SK-N-SH (cell line): ENCODE results near the gene NSD2. TPM values are rescaled to one million over a fixed set of nuclear protein-coding genes. Genes with fewer than 3 reads are reported as not detected.

ENCODE experiments used
- CTCF ChIA-PET: fragments of 300-600, 350-600 bp; formaldehyde crosslinking; extraction: SDS; loops from one replicate; lab custom pipeline; 2021; lab: Yijun Ruan, JAX
- POLR2A ChIA-PET: fragments of 350-600 bp; sonication (Branson Sonifier 250); formaldehyde crosslinking; extraction: SDS; loops from one replicate; lab custom pipeline; 2020; ENCODE audit warnings: antibody characterized with exemption, inconsistent platforms; lab: Yijun Ruan, JAX
- DNase-seq: peaks from one replicate; pipeline ENCODE4 v3.0.0; 2012
- H2AFZ ChIP-seq: fragments of 200-600 bp; sonication (generic); 2 replicates; pipeline ENCODE4 v1.8.1; 2016; ENCODE audit warnings: antibody characterized with exemption, mild to moderate bottlenecking, low read depth
- H3F3A ChIP-seq: fragments of 200-600 bp; sonication (generic); replicated peaks from 2 replicates; pipeline ENCODE3; 2016; ENCODE audit warnings: antibody characterized with exemption, mild to moderate bottlenecking; ENCODE audit not compliant: insufficient read depth
- H3K27ac ChIP-seq, 2 experiments: fragments of 200-500 bp in 1 of 2; fragments of 200-600 bp in 1 of 2; sonication (Bioruptor generic) in 1 of 2; sonication (generic), shearing (Covaris generic) in 1 of 2; 2 replicates each; pipeline versions ENCODE4 v1.5.1 to v1.6.1; 2014 to 2016; ENCODE audit warnings: low read depth in 2 of 2, inconsistent platforms in 1 of 2, low read length in 1 of 2, mild to moderate bottlenecking in 1 of 2, mixed read lengths in 1 of 2
- H3K27me3 ChIP-seq: fragments of 200-600 bp; sonication (generic), shearing (Covaris generic); 2 replicates; pipeline ENCODE4 v1.6.1; 2016; ENCODE audit warnings: mixed run types; ENCODE audit not compliant: insufficient read depth
- H3K36me3 ChIP-seq, 2 experiments: fragments of 200-500 bp in 1 of 2; fragments of 200-600 bp in 1 of 2; sonication (Bioruptor generic) in 1 of 2; sonication (generic) in 1 of 2; replicated peaks in 1 of 2; 2 replicates each; pipeline versions ENCODE3 to v1.5.1; 2014 to 2016; ENCODE audit warnings: low read length in 1 of 2, mild to moderate bottlenecking in 1 of 2; ENCODE audit not compliant: insufficient read depth in 2 of 2, control insufficient read depth in 1 of 2
- H3K4me1 ChIP-seq, 2 experiments: fragments of 200-500 bp in 1 of 2; fragments of 200-600 bp in 1 of 2; sonication (Bioruptor generic) in 1 of 2; sonication (generic), shearing (Covaris generic) in 1 of 2; 2 replicates each; pipeline versions ENCODE4 v1.5.1 to v1.6.1; 2014 to 2016; ENCODE audit warnings: low read depth in 1 of 2, low read length in 1 of 2, mixed run types in 1 of 2; ENCODE audit not compliant: insufficient read depth in 2 of 2, control insufficient read depth in 1 of 2
- H3K4me2 ChIP-seq: fragments of 200-600 bp; sonication (generic), shearing (Covaris generic); 2 replicates; pipeline ENCODE4 v1.6.1; 2017; ENCODE audit warnings: mixed run types
- H3K4me3 ChIP-seq, 2 experiments: fragments of 200-500 bp in 1 of 2; fragments of 200-600 bp in 1 of 2; sonication (Bioruptor generic) in 1 of 2; sonication (generic), shearing (Covaris generic) in 1 of 2; 2 replicates each; pipeline versions ENCODE4 v1.5.1 to v1.8.1; 2014 to 2016; ENCODE audit warnings: low read depth in 2 of 2, inconsistent platforms in 1 of 2, low read length in 1 of 2, mild to moderate bottlenecking in 1 of 2, mixed read lengths in 1 of 2, moderate library complexity in 1 of 2
- H3K79me2 ChIP-seq: fragments of 200-600 bp; sonication (generic); 2 replicates; pipeline ENCODE4 v1.8.1; 2017; ENCODE audit warnings: mild to moderate bottlenecking; ENCODE audit not compliant: insufficient read depth
- H3K9ac ChIP-seq: fragments of 200-600 bp; sonication (generic); 2 replicates; pipeline ENCODE4 v1.6.1; 2017; ENCODE audit warnings: mixed run types
- H3K9me2 ChIP-seq: fragments of 200-600 bp; sonication (generic); 2 replicates; pipeline ENCODE4 v1.6.1; 2017; ENCODE audit warnings: mixed run types
- H3K9me3 ChIP-seq: fragments of 200-600 bp; sonication (generic); 2 replicates; pipeline ENCODE4 v1.6.1; 2017; ENCODE audit warnings: mixed run types, mild to moderate bottlenecking, moderate library complexity
- H4K20me1 ChIP-seq: fragments of 200-600 bp; sonication (generic); 2 replicates; pipeline ENCODE4 v1.6.1; 2017; ENCODE audit warnings: mild to moderate bottlenecking, mixed run types; ENCODE audit not compliant: insufficient read depth
- CHD2 ChIP-seq: fragments of 150-350 bp; IDR thresholded peaks from 2 replicates; pipeline ENCODE4 v1.6.1; 2018; ENCODE audit warnings: low read length; ENCODE audit not compliant: partially characterized antibody
- ELF1 ChIP-seq: IDR thresholded peaks from 2 replicates; pipeline ENCODE4 v1.4.0; 2012
- EP300 ChIP-seq, 2 experiments: IDR thresholded peaks; 2 replicates each; pipeline versions ENCODE4 v1.4.0 to v1.6.1; 2012; ENCODE audit warnings: borderline replicate concordance in 1 of 2, low read depth in 1 of 2, low read length in 1 of 2
- EZH2phosphoT487 ChIP-seq: fragments of 200-600 bp; sonication (generic); IDR thresholded peaks from 2 replicates; pipeline ENCODE4 v1.6.1; 2017; ENCODE audit warnings: low read depth, mixed run types, mild to moderate bottlenecking, antibody characterized with exemption, moderate library complexity, borderline replicate concordance
- GATA2 ChIP-seq: sonication (generic); formaldehyde crosslinking; IDR thresholded peaks from 2 replicates; pipeline ENCODE4 v1.5.0; 2020; ENCODE audit warnings: mild to moderate bottlenecking, missing genetic modification reagents
- MEF2A ChIP-seq: IDR thresholded peaks from 2 replicates; pipeline ENCODE4 v1.4.0; 2012; ENCODE audit warnings: low read depth, borderline replicate concordance
- MXI1 ChIP-seq: IDR thresholded peaks from 2 replicates; pipeline ENCODE4 v1.6.1; 2012; ENCODE audit warnings: mild to moderate bottlenecking, low read depth, low read length, improper control_type of control experiment
- RAD21 ChIP-seq: IDR thresholded peaks from 2 replicates; pipeline ENCODE4 v1.6.1; 2012; ENCODE audit warnings: mild to moderate bottlenecking, low read length
- RCOR1 ChIP-seq: fragments of 150-350 bp; IDR thresholded peaks from 2 replicates; pipeline ENCODE4 v1.6.1; 2017; ENCODE audit warnings: antibody characterized with exemption, low read length
- RFX5 ChIP-seq: IDR thresholded peaks from 2 replicates; pipeline ENCODE4 v1.6.1; 2012; ENCODE audit warnings: mild to moderate bottlenecking, improper control_type of control experiment, low read length
- SIN3A ChIP-seq: IDR thresholded peaks from 2 replicates; pipeline ENCODE4 v1.6.1; 2012; ENCODE audit warnings: low read depth, mild to moderate bottlenecking, low read length, moderate library complexity, borderline replicate concordance
- TCF12 ChIP-seq: IDR thresholded peaks from 2 replicates; pipeline ENCODE4 v1.4.0; 2012
- WGBS: methylation state at CpG from one replicate; pipeline ENCODE4 v1.1.6; 2017; ENCODE audit warnings: low lambda C conversion rate; 5-methylcytosine and 5-hydroxymethylcytosine counted together
- polyA plus RNA-seq, 3 experiments: library from polyadenylated mRNA; depleted of rRNA; stranded (reverse); fragments of >200 nt; gene quantifications; 2 replicates each; pipeline ENCODE4 v1.2.3, GENCODE V29; 2012
- TF ChIP-seq, protein P1 (sequence below): fragments of 150-350 bp; IDR thresholded peaks from 2 replicates; pipeline ENCODE4 v1.6.1; 2017; ENCODE audit warnings: antibody characterized with exemption, low read length, low read depth, borderline replicate concordance
- TF ChIP-seq, protein P2 (sequence below): fragments of 200-600 bp; sonication (generic); IDR thresholded peaks from 2 replicates; pipeline ENCODE4 v1.6.1; 2017; ENCODE audit warnings: antibody characterized with exemption, mild to moderate bottlenecking, moderate library complexity

Gene NSD2
- polyA plus RNA-seq, 1 of the 3 experiments (the other 2 are of a cell fraction): 34.2 TPM

DNA sequence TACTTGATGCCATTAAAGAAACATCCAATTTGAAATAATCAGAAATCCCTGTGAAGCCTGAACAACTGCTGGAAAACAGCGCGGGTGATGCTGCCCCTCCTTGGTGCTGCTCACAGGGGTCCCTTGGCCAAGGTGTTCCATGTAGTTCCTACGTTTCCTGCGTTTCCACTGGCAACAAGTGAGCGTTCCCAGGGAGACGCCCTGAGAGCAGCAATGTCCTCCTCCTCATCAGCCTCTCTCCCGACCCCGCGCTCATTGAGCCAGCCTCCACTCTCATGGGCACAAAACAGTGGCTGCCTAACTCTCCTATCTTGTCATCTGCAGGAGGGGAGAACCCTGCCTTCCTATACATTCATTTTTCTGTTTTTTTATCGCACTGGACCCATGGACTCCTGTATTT lies 34.1 kb upstream of the NSD2 start (continued):
- TF ChIP-seq RFX5 (no peak), RCOR1 (no peak), TCF12 (no peak), EP300 (IDR thresholded peaks at IDR 0.05; ENCODE audit: borderline replicate concordance in 1 of 2, low read depth in 1 of 2, low read length in 1 of 2) (no peak), ELF1 (no peak), MXI1 (no peak), CHD2 (no peak)
- TF ChIP-seq, protein P1, sequence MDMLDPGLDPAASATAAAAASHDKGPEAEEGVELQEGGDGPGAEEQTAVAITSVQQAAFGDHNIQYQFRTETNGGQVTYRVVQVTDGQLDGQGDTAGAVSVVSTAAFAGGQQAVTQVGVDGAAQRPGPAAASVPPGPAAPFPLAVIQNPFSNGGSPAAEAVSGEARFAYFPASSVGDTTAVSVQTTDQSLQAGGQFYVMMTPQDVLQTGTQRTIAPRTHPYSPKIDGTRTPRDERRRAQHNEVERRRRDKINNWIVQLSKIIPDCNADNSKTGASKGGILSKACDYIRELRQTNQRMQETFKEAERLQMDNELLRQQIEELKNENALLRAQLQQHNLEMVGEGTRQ: no peak

DNA sequence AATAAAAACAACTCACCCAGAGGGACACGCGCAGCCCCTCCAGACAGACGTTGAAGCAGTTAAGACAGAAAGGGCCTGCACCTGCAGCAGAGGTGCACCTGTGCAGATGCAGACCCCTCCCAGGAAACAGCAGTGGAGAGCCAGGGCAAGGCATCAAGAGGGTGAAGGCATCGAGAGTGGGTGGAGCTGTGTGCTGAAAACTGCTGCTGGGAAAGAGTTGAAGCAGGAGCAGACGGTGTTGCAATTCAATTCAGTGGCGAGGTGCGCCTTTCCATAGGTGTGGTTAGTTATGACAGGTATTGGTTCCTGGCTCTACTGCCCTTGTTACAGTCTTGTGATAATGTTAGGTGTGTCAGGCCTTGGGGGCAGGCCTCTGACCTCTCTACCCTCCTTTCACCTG lies 31.9 kb upstream of the NSD2 start:
- DNase-seq: no peak
- peaks cover 32 to 47% of the 10 kb centered on the region in 2 experiments for H3K36me3 ChIP-seq
- no peaks in the 10 kb centered on the region for H3F3A ChIP-seq
- H3K4me2 ChIP-seq: no peak overlapping the region
- H3K9me3 ChIP-seq: no peaks in the 10 kb centered on the region
- POLR2A ChIA-PET: no interaction called here
- H3K27me3 ChIP-seq: no peaks in the 10 kb centered on the region
- H3K27ac ChIP-seq: no peak overlapping the region
- peaks cover 9% of the 10 kb centered on the region for H4K20me1 ChIP-seq
- H3K9ac ChIP-seq: no peak overlapping the region
- peaks cover 35% of the 10 kb centered on the region for H3K79me2 ChIP-seq
- H3K9me2 ChIP-seq: no peaks in the 10 kb centered on the region
- CTCF ChIA-PET: no interaction called here
- TF ChIP-seq, protein P2, sequence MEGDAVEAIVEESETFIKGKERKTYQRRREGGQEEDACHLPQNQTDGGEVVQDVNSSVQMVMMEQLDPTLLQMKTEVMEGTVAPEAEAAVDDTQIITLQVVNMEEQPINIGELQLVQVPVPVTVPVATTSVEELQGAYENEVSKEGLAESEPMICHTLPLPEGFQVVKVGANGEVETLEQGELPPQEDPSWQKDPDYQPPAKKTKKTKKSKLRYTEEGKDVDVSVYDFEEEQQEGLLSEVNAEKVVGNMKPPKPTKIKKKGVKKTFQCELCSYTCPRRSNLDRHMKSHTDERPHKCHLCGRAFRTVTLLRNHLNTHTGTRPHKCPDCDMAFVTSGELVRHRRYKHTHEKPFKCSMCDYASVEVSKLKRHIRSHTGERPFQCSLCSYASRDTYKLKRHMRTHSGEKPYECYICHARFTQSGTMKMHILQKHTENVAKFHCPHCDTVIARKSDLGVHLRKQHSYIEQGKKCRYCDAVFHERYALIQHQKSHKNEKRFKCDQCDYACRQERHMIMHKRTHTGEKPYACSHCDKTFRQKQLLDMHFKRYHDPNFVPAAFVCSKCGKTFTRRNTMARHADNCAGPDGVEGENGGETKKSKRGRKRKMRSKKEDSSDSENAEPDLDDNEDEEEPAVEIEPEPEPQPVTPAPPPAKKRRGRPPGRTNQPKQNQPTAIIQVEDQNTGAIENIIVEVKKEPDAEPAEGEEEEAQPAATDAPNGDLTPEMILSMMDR: no peak
- TF ChIP-seq MEF2A (no peak), GATA2 (no peak), RAD21 (no peak), ELF1 (no peak), TCF12 (no peak), SIN3A (no peak), EZH2phosphoT487 (no peak)
- TF ChIP-seq, protein P1: no peak
- TF ChIP-seq, all 33 proteins: peak for 0
- Histone ChIP-seq H2AFZ (no peak overlapping the region), H3K4me3 (no peak overlapping the region), H3K4me1 (no peaks in the 10 kb centered on the region)
- WGBS: 98% methylated on average over 7 of the region's 7 CpGs
